ENCODE data around the gene LZTS3. TPM values are rescaled to one million over a fixed set of nuclear protein-coding genes. Genes with fewer than 3 reads are reported as not detected.
"Not testable (repeated sequence)": the region's sequence is repeated elsewhere in the genome, so short reads cannot be mapped to it uniquely, and the experiment has no call there.

The LZTS3 gene
- total RNA-seq, 4 donors from 2014 or later, result 9.0 to 13.5 (median 9.7) TPM

DNA sequence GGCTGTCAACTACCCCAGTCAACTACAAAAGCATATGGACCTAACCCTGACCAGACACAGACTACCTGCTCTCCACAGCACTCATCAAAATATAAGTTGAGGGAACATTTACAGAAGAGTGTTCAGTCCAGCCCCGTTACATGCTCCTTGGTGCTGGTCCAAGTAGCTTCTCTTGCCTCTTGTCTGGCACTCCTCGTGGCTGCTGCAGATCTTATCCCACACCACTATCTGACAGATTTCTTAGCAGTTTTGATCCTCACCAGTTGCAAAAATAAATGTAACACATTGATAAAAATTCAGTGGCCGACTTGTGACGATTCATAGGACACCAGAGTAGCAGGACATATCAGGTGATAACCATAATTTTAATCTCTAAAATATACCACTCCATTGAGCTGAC lies 44.3 kb downstream of the LZTS3 start:
- intact Hi-C loops (cut with DNase I; ENCODE audit: low total_unique reads), result no loop called here
- Histone ChIP-seq H3K36me3 (no peaks in the 10 kb centered on the region), H3K27ac (no peak overlapping the region), H3K27me3 (no peaks in the 10 kb centered on the region), H3K9me3 (no peaks in the 10 kb centered on the region), H3K4me3 (no peak overlapping the region), H3K4me1 (no peaks in the 10 kb centered on the region)
- 60 to 87% methylated on average over 2 to 4 of the region's 4 CpGs for WGBS, 2 donors (ENCODE audit: low coverage in 1 of 2)
- in situ Hi-C loops (cut with MboI; ENCODE audit: low pct_ligation_motif_present in 1 of 4, low pct_unique_long_range_greater_than_20kb in 1 of 4, low sequenced_read_pairs in 3 of 4), result no loop called here
- TF ChIP-seq, protein P1, sequence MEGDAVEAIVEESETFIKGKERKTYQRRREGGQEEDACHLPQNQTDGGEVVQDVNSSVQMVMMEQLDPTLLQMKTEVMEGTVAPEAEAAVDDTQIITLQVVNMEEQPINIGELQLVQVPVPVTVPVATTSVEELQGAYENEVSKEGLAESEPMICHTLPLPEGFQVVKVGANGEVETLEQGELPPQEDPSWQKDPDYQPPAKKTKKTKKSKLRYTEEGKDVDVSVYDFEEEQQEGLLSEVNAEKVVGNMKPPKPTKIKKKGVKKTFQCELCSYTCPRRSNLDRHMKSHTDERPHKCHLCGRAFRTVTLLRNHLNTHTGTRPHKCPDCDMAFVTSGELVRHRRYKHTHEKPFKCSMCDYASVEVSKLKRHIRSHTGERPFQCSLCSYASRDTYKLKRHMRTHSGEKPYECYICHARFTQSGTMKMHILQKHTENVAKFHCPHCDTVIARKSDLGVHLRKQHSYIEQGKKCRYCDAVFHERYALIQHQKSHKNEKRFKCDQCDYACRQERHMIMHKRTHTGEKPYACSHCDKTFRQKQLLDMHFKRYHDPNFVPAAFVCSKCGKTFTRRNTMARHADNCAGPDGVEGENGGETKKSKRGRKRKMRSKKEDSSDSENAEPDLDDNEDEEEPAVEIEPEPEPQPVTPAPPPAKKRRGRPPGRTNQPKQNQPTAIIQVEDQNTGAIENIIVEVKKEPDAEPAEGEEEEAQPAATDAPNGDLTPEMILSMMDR (IDR thresholded peaks at IDR 0.05), result no peak
- TF ChIP-seq POLR2AphosphoS5 (IDR thresholded peaks at IDR 0.05) (no peak), POLR2A (IDR thresholded peaks at IDR 0.05) (no peak), EP300 (IDR thresholded peaks at IDR 0.05; ENCODE audit: low read depth) (no peak)
- no peak for DNase-seq

DNA sequence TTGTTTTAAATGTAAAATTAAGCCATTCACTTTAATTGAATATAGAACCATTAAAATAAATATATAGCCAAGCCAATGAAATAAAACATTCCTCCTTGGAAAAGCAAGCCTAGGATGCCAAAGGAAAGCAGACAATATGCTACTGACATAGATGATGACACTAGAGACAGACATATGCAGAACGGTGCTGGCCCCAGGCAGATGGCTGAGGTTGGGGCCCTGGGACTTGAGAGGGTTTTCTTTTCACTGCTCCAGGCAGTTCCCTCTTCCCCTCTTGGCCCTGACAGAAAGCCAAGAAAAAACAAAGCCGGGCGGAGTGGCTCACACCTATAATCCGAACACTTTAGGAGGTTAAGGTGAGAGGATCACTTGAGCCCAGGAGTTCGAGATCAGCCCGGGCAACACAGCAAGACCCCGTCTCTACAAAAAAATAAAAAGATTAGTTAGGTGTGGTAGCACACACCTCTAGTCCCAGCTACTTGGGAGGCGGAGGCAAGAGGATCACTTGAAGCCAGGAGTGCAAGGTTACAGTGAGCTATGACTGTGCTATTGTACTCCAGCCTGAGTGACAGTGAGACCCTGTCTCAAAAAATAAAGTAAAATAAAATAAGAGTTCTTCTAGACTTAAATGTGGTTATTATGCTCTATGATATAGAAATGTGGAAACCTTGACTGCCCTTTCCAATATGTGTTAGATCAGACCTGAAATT lies 44.9 kb downstream of the LZTS3 start:
- no peaks in the 10 kb centered on the region for H3K4me1 ChIP-seq
- TF ChIP-seq POLR2AphosphoS5 (IDR thresholded peaks at IDR 0.05) (no peak), EP300 (IDR thresholded peaks at IDR 0.05; ENCODE audit: low read depth) (no peak), POLR2A (IDR thresholded peaks at IDR 0.05) (no peak)
- TF ChIP-seq, protein P1 (IDR thresholded peaks at IDR 0.05), result no peak
- no peaks in the 10 kb centered on the region for H3K36me3 ChIP-seq
- intact Hi-C loops (cut with DNase I; ENCODE audit: low total_unique reads) (no loop called here), in situ Hi-C loops (cut with MboI; ENCODE audit: low pct_ligation_motif_present in 1 of 4, low pct_unique_long_range_greater_than_20kb in 1 of 4, low sequenced_read_pairs in 3 of 4) (no loop called here)
- no peak overlapping the region for H3K4me3 ChIP-seq
- 81 to 86% methylated on average over 8 of the region's 8 CpGs for whole genome bisulfite sequencing, 2 donors (ENCODE audit: low coverage in 1 of 2)
- H3K9me3 ChIP-seq, result no peaks in the 10 kb centered on the region
- no peaks in the 10 kb centered on the region for H3K27me3 ChIP-seq
- H3K27ac ChIP-seq, result no peak overlapping the region
- DNase-seq, result no peak

DNA sequence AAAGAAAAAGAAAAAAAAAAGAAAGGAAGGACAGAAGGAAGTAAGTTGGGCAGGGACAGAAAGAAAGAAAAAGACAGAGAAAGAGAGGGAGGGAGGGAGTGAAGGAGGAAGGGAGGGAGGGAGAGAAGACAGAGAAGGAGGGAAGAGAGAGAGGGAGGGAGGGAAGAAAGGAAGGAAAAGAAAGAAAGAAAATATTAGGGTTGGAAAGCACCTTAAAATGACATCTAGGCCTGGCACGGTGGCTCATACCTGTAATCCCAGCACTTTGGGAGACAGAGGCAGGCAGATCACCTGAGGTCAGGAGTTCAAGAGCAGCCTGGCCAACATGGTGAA lies 46.9 kb downstream of the LZTS3 start:
- TF ChIP-seq, protein P1 (IDR thresholded peaks at IDR 0.05), result no peak
- TF ChIP-seq EP300 (IDR thresholded peaks at IDR 0.05; ENCODE audit: low read depth) (no peak), POLR2A (IDR thresholded peaks at IDR 0.05) (no peak), POLR2AphosphoS5 (IDR thresholded peaks at IDR 0.05) (no peak)
- Histone ChIP-seq H3K9me3 (no peaks in the 10 kb centered on the region), H3K36me3 (peaks cover 0 to 13% (median 4%) of the 10 kb centered on the region in 4 donors), H3K4me1 (no peaks in the 10 kb centered on the region), H3K4me3 (no peak overlapping the region), H3K27me3 (no peaks in the 10 kb centered on the region), H3K27ac (no peak overlapping the region)
- intact Hi-C loops (cut with DNase I; ENCODE audit: low total_unique reads) (no loop called here), in situ Hi-C loops (cut with MboI; ENCODE audit: low pct_ligation_motif_present in 1 of 4, low pct_unique_long_range_greater_than_20kb in 1 of 4, low sequenced_read_pairs in 3 of 4) (no loop called here)
- 87 to 100% methylated on average over 1 of the region's 1 CpG for WGBS, 2 donors (ENCODE audit: low coverage in 1 of 2)
- no peak for DNase-seq

DNA sequence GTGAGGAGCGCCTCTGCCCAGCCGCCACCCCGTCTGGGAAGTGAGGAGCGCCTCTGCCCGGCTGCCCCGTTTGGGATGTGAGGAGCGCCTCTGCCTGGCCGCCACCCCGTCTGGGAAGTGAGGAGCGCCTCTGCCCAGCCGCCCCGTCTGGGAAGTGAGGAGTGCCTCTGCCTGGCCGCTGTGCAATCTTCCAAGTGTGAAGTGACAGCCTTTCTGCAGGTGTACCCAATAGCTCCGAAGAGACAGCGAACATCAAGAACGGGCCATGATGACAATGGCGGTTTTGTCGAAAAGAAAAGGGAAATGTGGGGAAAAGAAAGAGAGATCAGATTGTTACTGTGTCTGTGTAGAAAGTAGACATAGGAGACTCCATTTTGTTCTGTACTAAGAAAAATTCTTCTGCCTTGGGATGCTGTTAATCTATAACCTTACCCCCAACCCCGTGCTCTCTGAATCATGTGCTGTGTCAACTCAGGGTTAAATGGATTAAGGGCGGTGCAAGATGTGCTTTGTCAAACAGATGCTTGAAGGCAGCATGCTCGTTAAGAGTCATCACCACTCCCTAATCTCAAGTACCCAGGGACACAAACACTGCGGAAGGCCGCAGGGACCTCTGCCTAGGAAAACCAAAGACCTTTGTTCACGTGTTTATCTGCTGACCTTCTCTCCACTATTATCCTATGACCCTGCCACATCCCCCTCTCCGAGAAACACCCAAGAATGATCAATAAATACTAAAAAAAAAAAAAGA lies 47.4 kb downstream of the LZTS3 start:
- intact Hi-C loops (cut with DNase I; ENCODE audit: low total_unique reads); in situ Hi-C loops (cut with MboI; ENCODE audit: low pct_ligation_motif_present in 1 of 4, low pct_unique_long_range_greater_than_20kb in 1 of 4, low sequenced_read_pairs in 3 of 4); H3K9me3 ChIP-seq: not testable (repeated sequence)

DNA sequence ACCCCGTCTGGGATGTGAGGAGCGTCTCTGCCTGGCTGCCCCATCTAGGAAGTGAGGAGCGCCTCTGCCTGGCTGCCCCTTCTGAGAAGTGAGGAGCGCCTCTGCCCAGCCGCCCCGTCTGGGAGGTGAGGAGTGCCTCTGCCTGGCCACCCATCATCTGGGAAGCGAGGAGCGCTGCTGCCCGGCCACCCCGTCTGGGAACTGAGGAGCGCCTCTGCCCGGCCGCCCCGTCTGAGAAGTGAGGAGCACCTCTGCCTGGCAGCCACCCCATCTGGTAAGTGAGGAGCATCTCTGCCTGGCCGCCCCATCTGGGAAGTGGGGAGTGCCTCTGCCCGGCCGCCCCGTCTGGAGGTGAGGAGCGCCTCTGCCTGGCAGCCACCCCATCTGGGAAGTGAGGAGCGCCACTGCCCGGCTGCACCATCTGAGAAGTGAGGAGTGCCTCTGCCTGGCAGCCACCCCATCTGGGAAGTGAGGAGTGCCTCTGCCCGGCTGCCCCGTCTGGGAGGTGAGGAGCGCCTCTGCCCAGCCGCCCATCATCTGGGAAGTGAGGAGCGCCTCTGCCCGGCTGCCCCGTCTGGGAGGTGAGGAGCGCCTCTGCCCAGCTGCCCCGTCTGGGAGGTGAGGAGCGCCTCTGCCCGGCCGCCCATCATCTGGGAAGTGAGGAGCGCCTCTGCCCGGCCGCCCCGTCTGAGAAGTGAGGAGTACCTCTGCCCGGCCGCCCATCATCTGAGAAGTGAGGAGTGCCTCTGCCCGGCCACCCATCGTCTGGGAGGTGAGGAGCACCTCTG lies 48.4 kb downstream of the LZTS3 start:
- intact Hi-C loops (cut with DNase I; ENCODE audit: low total_unique reads); H3K4me1 ChIP-seq; in situ Hi-C loops (cut with MboI; ENCODE audit: low pct_ligation_motif_present in 1 of 4, low pct_unique_long_range_greater_than_20kb in 1 of 4, low sequenced_read_pairs in 3 of 4); H3K9me3 ChIP-seq; H3K27me3 ChIP-seq; DNase-seq; H3K27ac ChIP-seq; H3K4me3 ChIP-seq: not testable (repeated sequence)
- WGBS, 2 donors (ENCODE audit: low coverage in 1 of 2), result 93% methylated on average over 34 of the region's 41 CpGs; no CpG with 5 or more reads in 1 of the 2 donors
- peaks cover 0 to 21% (median 4%) of the 10 kb centered on the region in 4 donors for H3K36me3 ChIP-seq

More for the DNA sequence above, 47.4 kb downstream of the LZTS3 start:
- DNase-seq, H3K27ac ChIP-seq, H3K4me1 ChIP-seq, H3K27me3 ChIP-seq, H3K4me3 ChIP-seq: not testable (repeated sequence)
- peaks cover 0 to 18% (median 4%) of the 10 kb centered on the region in 4 donors for H3K36me3 ChIP-seq
- WGBS, 2 donors (ENCODE audit: low coverage in 1 of 2), result 87% methylated on average over 24 of the region's 25 CpGs; no CpG with 5 or more reads in 1 of the 2 donors

DNA sequence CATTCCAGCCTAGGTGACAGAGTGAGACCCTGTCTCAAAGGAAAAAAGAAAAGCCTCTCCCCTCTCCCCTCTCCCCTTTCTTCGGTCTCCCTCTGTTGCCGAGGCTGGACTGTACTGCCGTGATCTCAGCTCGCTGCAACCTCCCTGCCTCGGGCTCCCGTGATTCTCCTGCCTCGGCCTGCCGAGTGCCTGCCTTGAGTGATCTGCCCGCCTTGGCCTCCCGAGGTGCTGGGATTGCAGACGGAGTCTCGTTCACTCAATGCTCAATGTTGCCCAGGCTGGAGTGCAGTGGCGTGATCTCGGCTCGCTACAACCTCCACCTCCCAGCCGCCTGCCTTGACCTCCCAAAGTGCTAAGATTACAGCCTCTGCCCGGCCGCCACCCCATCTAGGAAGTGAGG lies 49.2 kb downstream of the LZTS3 start:
- in situ Hi-C loops (cut with MboI; ENCODE audit: low pct_ligation_motif_present in 1 of 4, low pct_unique_long_range_greater_than_20kb in 1 of 4, low sequenced_read_pairs in 3 of 4); DNase-seq; intact Hi-C loops (cut with DNase I; ENCODE audit: low total_unique reads); H3K9me3 ChIP-seq; H3K4me3 ChIP-seq; H3K4me1 ChIP-seq; H3K27me3 ChIP-seq; H3K27ac ChIP-seq: not testable (repeated sequence)
- 96 to 100% methylated on average over 2 to 17 of the region's 18 CpGs for WGBS, 2 donors (ENCODE audit: low coverage in 1 of 2)
- H3K36me3 ChIP-seq, result peaks cover 0 to 21% (median 4%) of the 10 kb centered on the region in 4 donors
